ENCODE measurements around the gene TMEM11.

The TMEM11 gene

GRCh38 chr17:21176773-21177395 lies 37.1 kb downstream of the TMEM11 start:
- TF ChIP-seq CTCF (IDR thresholded peaks at IDR 0.05; ENCODE audit: control insufficient read depth, extremely low read depth, insufficient read depth) = no peak
- H3K4me3 ChIP-seq (ENCODE audit: low read depth, low read length) = no peak overlapping the region
- DNase-seq (ENCODE audit: low read depth) = no peak

DNA sequence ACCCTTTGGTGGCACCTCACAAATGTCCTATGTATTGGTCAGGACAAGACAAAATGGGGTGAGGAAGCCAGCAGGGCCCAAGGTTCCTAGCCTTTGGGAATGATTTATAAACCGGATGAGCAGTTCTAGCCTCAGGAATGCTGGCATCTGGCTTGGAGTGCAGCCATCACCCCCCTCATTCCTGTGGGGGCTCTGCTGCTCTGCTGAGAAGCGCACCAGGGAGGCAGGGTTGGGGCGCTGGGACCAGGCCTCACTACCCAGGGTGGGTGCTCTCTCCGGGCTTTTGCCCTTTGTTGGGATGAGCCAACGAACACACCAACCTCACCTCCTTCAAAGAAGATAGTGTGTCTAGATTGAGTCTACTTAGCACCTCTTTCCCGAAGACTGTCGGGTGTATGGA lies 39.2 kb downstream of the TMEM11 start:
- no peak overlapping the region for H3K4me3 ChIP-seq (ENCODE audit: low read depth, low read length)
- no peak for TF ChIP-seq CTCF (IDR thresholded peaks at IDR 0.05; ENCODE audit: control insufficient read depth, extremely low read depth, insufficient read depth)
- no peak for DNase-seq (ENCODE audit: low read depth)

GRCh38 chr17:21174186-21174585 lies 39.8 kb downstream of the TMEM11 start:
- DNase-seq (ENCODE audit: low read depth) = no peak
- TF ChIP-seq CTCF (IDR thresholded peaks at IDR 0.05; ENCODE audit: control insufficient read depth, extremely low read depth, insufficient read depth) = no peak
- no peak overlapping the region for H3K4me3 ChIP-seq (ENCODE audit: low read depth, low read length)

- no peak overlapping the region for H3K4me3 ChIP-seq (ENCODE audit: low read depth, low read length)
- DNase-seq (ENCODE audit: low read depth) = no peak
- no peak for TF ChIP-seq CTCF (IDR thresholded peaks at IDR 0.05; ENCODE audit: control insufficient read depth, extremely low read depth, insufficient read depth)
Observed at GRCh38 chr17:21173543-21173942, 40.4 kb downstream of the TMEM11 start.

DNA sequence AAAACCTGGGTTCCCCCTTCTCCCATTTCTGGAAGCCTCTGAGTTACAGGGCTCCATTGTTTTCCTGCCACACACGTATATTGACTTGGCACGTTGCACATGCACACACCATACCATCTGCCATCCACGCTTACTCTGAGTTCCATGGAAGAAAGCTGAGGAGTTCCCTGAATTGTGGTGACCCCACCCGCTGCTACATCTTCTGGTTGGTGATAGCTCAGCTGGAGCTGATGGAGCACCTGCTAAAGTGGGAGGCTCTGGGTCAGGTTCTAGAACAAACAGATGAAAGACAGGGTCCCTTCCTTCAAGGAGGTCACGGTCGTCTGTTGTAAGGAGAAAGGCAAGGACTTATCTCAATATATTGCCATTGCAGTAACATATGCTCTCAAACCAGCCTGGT lies 41.1 kb downstream of the TMEM11 start:
- no peak overlapping the region for H3K4me3 ChIP-seq (ENCODE audit: low read depth, low read length)
- no peak for TF ChIP-seq CTCF (IDR thresholded peaks at IDR 0.05; ENCODE audit: control insufficient read depth, extremely low read depth, insufficient read depth)
- DNase-seq (ENCODE audit: low read depth) = no peak

GRCh38 chr17:21171970-21172510 lies 41.9 kb downstream of the TMEM11 start:
- DNase-seq (ENCODE audit: low read depth) = no peak
- H3K4me3 ChIP-seq (ENCODE audit: low read depth, low read length) = no peak overlapping the region
- no peak for TF ChIP-seq CTCF (IDR thresholded peaks at IDR 0.05; ENCODE audit: control insufficient read depth, extremely low read depth, insufficient read depth)

Measured in LNCaP clone FGC (cell line).